ENCODE data around the gene IL1RAPL1.

IL1RAPL1 gene

GRCh38 chrX:28595346-28595745, 8.1 kb downstream of the IL1RAPL1 start:
- Histone ChIP-seq H3K4me1 (ENCODE audit: insufficient read depth, insufficient read length) (no peaks in the 10 kb centered on the region), H3K9me3 (ENCODE audit: insufficient read depth, low read length) (no peaks in the 10 kb centered on the region), H3K27me3 (ENCODE audit: insufficient read depth, insufficient read length) (no peaks in the 10 kb centered on the region), H3K36me3 (ENCODE audit: insufficient read depth, insufficient read length, low read length) (no peaks in the 10 kb centered on the region), H3K4me3 (ENCODE audit: insufficient read length, low read depth) (no peak overlapping the region), H3K9ac (ENCODE audit: insufficient read length, low read depth) (no peak overlapping the region)
- DNase-seq (ENCODE audit: low read depth, low spot score), result no peak
- TF ChIP-seq SUZ12 (IDR thresholded peaks at IDR 0.05; ENCODE audit: extremely low read depth, insufficient read depth, insufficient read length), result no peak
- no peak for TF ChIP-seq ZNF274 (IDR thresholded peaks at IDR 0.05; ENCODE audit: low read depth, low read length)
- TF ChIP-seq YY1 (IDR thresholded peaks at IDR 0.05; ENCODE audit: insufficient read depth, insufficient read length), result no peak

GRCh38 chrX:28599957-28600356, 12.7 kb downstream of the IL1RAPL1 start:
- Histone ChIP-seq H3K36me3 (ENCODE audit: insufficient read depth, insufficient read length, low read length) (no peaks in the 10 kb centered on the region), H3K9me3 (ENCODE audit: insufficient read depth, low read length) (no peaks in the 10 kb centered on the region), H3K4me3 (ENCODE audit: insufficient read length, low read depth) (no peak overlapping the region), H3K4me1 (ENCODE audit: insufficient read depth, insufficient read length) (no peaks in the 10 kb centered on the region), H3K9ac (ENCODE audit: insufficient read length, low read depth) (no peak overlapping the region), H3K27me3 (ENCODE audit: insufficient read depth, insufficient read length) (no peaks in the 10 kb centered on the region)
- DNase-seq (ENCODE audit: low read depth, low spot score), result no peak
- no peak for TF ChIP-seq SUZ12 (IDR thresholded peaks at IDR 0.05; ENCODE audit: extremely low read depth, insufficient read depth, insufficient read length)
- no peak for TF ChIP-seq YY1 (IDR thresholded peaks at IDR 0.05; ENCODE audit: insufficient read depth, insufficient read length)
- TF ChIP-seq ZNF274 (IDR thresholded peaks at IDR 0.05; ENCODE audit: low read depth, low read length), result no peak

GRCh38 chrX:28609003-28609402, 21.8 kb downstream of the IL1RAPL1 start:
- Histone ChIP-seq H3K4me1 (ENCODE audit: insufficient read depth, insufficient read length) (no peaks in the 10 kb centered on the region), H3K36me3 (ENCODE audit: insufficient read depth, insufficient read length, low read length) (no peaks in the 10 kb centered on the region), H3K4me3 (ENCODE audit: insufficient read length, low read depth) (no peak overlapping the region), H3K27me3 (ENCODE audit: insufficient read depth, insufficient read length) (no peaks in the 10 kb centered on the region), H3K9ac (ENCODE audit: insufficient read length, low read depth) (no peak overlapping the region), H3K9me3 (ENCODE audit: insufficient read depth, low read length) (no peaks in the 10 kb centered on the region)
- no peak for DNase-seq (ENCODE audit: low read depth, low spot score)
- TF ChIP-seq SUZ12 (IDR thresholded peaks at IDR 0.05; ENCODE audit: extremely low read depth, insufficient read depth, insufficient read length) (no peak), ZNF274 (IDR thresholded peaks at IDR 0.05; ENCODE audit: low read depth, low read length) (no peak), YY1 (IDR thresholded peaks at IDR 0.05; ENCODE audit: insufficient read depth, insufficient read length) (no peak)

- H3K4me1 ChIP-seq (ENCODE audit: insufficient read depth, insufficient read length), result no peaks in the 10 kb centered on the region
- H3K4me3 ChIP-seq (ENCODE audit: insufficient read length, low read depth), result no peak overlapping the region
- H3K9ac ChIP-seq (ENCODE audit: insufficient read length, low read depth), result no peak overlapping the region
- no peaks in the 10 kb centered on the region for H3K36me3 ChIP-seq (ENCODE audit: insufficient read depth, insufficient read length, low read length)
- H3K27me3 ChIP-seq (ENCODE audit: insufficient read depth, insufficient read length), result no peaks in the 10 kb centered on the region
- no peak for TF ChIP-seq YY1 (IDR thresholded peaks at IDR 0.05; ENCODE audit: insufficient read depth, insufficient read length)
- no peak for TF ChIP-seq ZNF274 (IDR thresholded peaks at IDR 0.05; ENCODE audit: low read depth, low read length)
- TF ChIP-seq SUZ12 (IDR thresholded peaks at IDR 0.05; ENCODE audit: extremely low read depth, insufficient read depth, insufficient read length), result no peak
- DNase-seq (ENCODE audit: low read depth, low spot score), result no peak
- no peaks in the 10 kb centered on the region for H3K9me3 ChIP-seq (ENCODE audit: insufficient read depth, low read length)
Measured at GRCh38 chrX:28609917-28610613, 22.8 kb downstream of the IL1RAPL1 start.

GRCh38 chrX:28610746-28611145, 23.5 kb downstream of the IL1RAPL1 start:
- Histone ChIP-seq H3K9me3 (ENCODE audit: insufficient read depth, low read length) (no peaks in the 10 kb centered on the region), H3K36me3 (ENCODE audit: insufficient read depth, insufficient read length, low read length) (no peaks in the 10 kb centered on the region), H3K4me1 (ENCODE audit: insufficient read depth, insufficient read length) (no peaks in the 10 kb centered on the region), H3K27me3 (ENCODE audit: insufficient read depth, insufficient read length) (no peaks in the 10 kb centered on the region), H3K9ac (ENCODE audit: insufficient read length, low read depth) (no peak overlapping the region), H3K4me3 (ENCODE audit: insufficient read length, low read depth) (no peak overlapping the region)
- no peak for DNase-seq (ENCODE audit: low read depth, low spot score)
- no peak for TF ChIP-seq SUZ12 (IDR thresholded peaks at IDR 0.05; ENCODE audit: extremely low read depth, insufficient read depth, insufficient read length)
- no peak for TF ChIP-seq YY1 (IDR thresholded peaks at IDR 0.05; ENCODE audit: insufficient read depth, insufficient read length)
- no peak for TF ChIP-seq ZNF274 (IDR thresholded peaks at IDR 0.05; ENCODE audit: low read depth, low read length)

GRCh38 chrX:28613558-28613957, 26.3 kb downstream of the IL1RAPL1 start:
- H3K4me1 ChIP-seq (ENCODE audit: insufficient read depth, insufficient read length), result no peaks in the 10 kb centered on the region
- H3K27me3 ChIP-seq (ENCODE audit: insufficient read depth, insufficient read length), result no peaks in the 10 kb centered on the region
- no peaks in the 10 kb centered on the region for H3K36me3 ChIP-seq (ENCODE audit: insufficient read depth, insufficient read length, low read length)
- no peak overlapping the region for H3K4me3 ChIP-seq (ENCODE audit: insufficient read length, low read depth)
- no peak for DNase-seq (ENCODE audit: low read depth, low spot score)
- H3K9ac ChIP-seq (ENCODE audit: insufficient read length, low read depth), result no peak overlapping the region
- H3K9me3 ChIP-seq (ENCODE audit: insufficient read depth, low read length), result no peaks in the 10 kb centered on the region
- TF ChIP-seq SUZ12 (IDR thresholded peaks at IDR 0.05; ENCODE audit: extremely low read depth, insufficient read depth, insufficient read length) (no peak), YY1 (IDR thresholded peaks at IDR 0.05; ENCODE audit: insufficient read depth, insufficient read length) (no peak), ZNF274 (IDR thresholded peaks at IDR 0.05; ENCODE audit: low read depth, low read length) (no peak)

GRCh38 chrX:28625223-28625622, 38.0 kb downstream of the IL1RAPL1 start:
- Histone ChIP-seq H3K4me3 (ENCODE audit: insufficient read length, low read depth) (no peak overlapping the region), H3K9me3 (ENCODE audit: insufficient read depth, low read length) (no peaks in the 10 kb centered on the region), H3K27me3 (ENCODE audit: insufficient read depth, insufficient read length) (no peaks in the 10 kb centered on the region), H3K4me1 (ENCODE audit: insufficient read depth, insufficient read length) (no peaks in the 10 kb centered on the region), H3K36me3 (ENCODE audit: insufficient read depth, insufficient read length, low read length) (no peaks in the 10 kb centered on the region), H3K9ac (ENCODE audit: insufficient read length, low read depth) (no peak overlapping the region)
- TF ChIP-seq YY1 (IDR thresholded peaks at IDR 0.05; ENCODE audit: insufficient read depth, insufficient read length) (no peak), ZNF274 (IDR thresholded peaks at IDR 0.05; ENCODE audit: low read depth, low read length) (no peak), SUZ12 (IDR thresholded peaks at IDR 0.05; ENCODE audit: extremely low read depth, insufficient read depth, insufficient read length) (no peak)
- DNase-seq (ENCODE audit: low read depth, low spot score), result peak; percentile 68

All from NT2/D1 (cell line).